HUDEP-2 (cell line): Measurements from ENCODE around the gene TMC5.
A peak's percentile ranks its signal among the peaks of the same experiment; 100 is the strongest.
"Not testable (repeated sequence)": the region's sequence is repeated elsewhere in the genome, so short reads cannot be mapped to it uniquely, and the experiment has no call there.

Experiments
- DNase-seq, 76 experiments: peaks; one replicate each; lab custom pipeline; 2025; ENCODE audit not compliant: unreplicated experiment in 76 of 76; lab: John Stamatoyannopoulos, UW

Gene TMC5

GRCh38 chr16:19396555-19397011 is 21.1 kb upstream of the TMC5 start:
- DNase-seq, result no peak

- not testable (repeated sequence) for DNase-seq
Observed at GRCh38 chr16:19397373-19397772, 20.3 kb upstream of the TMC5 start.

GRCh38 chr16:19400711-19401110 is 17.0 kb upstream of the TMC5 start:
- DNase-seq, result peak in 8 of 76 experiments; percentile 2 to 21 (median 4)

GRCh38 chr16:19406891-19407491 is 10.7 kb upstream of the TMC5 start:
- no peak for DNase-seq

GRCh38 chr16:19410435-19411171 is 7.1 kb upstream of the TMC5 start:
- DNase-seq, result peak in 27 of 76 experiments; percentile 4 to 35 (median 19)

GRCh38 chr16:19411298-19411697 is 6.4 kb upstream of the TMC5 start:
- DNase-seq, result no peak

GRCh38 chr16:19412055-19412454 is 5.6 kb upstream of the TMC5 start:
- not testable (repeated sequence) for DNase-seq

- DNase-seq, result no peak
Observed at GRCh38 chr16:19415461-19415860, 2.2 kb upstream of the TMC5 start.

GRCh38 chr16:19415918-19416317 is 1.8 kb upstream of the TMC5 start:
- no peak for DNase-seq

GRCh38 chr16:19418200-19418599 is 517 bp downstream of the TMC5 start:
- no peak for DNase-seq

- DNase-seq, result no peak
Observed at GRCh38 chr16:19419698-19420075, 2.0 kb downstream of the TMC5 start.

GRCh38 chr16:19424478-19424877 is 6.8 kb downstream of the TMC5 start:
- no peak for DNase-seq

- DNase-seq, result no peak
Observed at GRCh38 chr16:19430345-19430744, 12.7 kb downstream of the TMC5 start.

- DNase-seq, result no peak
Observed at GRCh38 chr16:19431636-19432340, 14.1 kb downstream of the TMC5 start.

GRCh38 chr16:19432429-19432828 is 14.7 kb downstream of the TMC5 start:
- DNase-seq, result no peak

GRCh38 chr16:19434584-19434983 is 16.9 kb downstream of the TMC5 start:
- DNase-seq, result no peak

GRCh38 chr16:19436540-19436939 is 18.9 kb downstream of the TMC5 start:
- no peak for DNase-seq

- DNase-seq, result no peak
Observed at GRCh38 chr16:19437280-19437679, 19.6 kb downstream of the TMC5 start.

- no peak for DNase-seq
Observed at GRCh38 chr16:19438739-19439138, 21.1 kb downstream of the TMC5 start.

GRCh38 chr16:19439483-19439882 is 21.8 kb downstream of the TMC5 start:
- DNase-seq, result no peak

- no peak for DNase-seq
Observed at GRCh38 chr16:19443659-19444058, 26.0 kb downstream of the TMC5 start.
